BLaER1 treated with 17β-estradiol and CSF1 and Interleukin-3, amounts not matched to agents 10 nM and 100 nM (cell line): ENCODE results near the gene SV2B.

Experiments
- H3K27ac ChIP-seq, 11 experiments: shearing (Covaris generic); formaldehyde crosslinking; 2 replicates each; pipeline ENCODE4 v1.8.1; 2022
- H3K27me3 ChIP-seq, 11 experiments: shearing (Covaris generic); formaldehyde crosslinking; 2 replicates each; pipeline ENCODE4 v1.8.1; 2022
- H3K36me3 ChIP-seq, 11 experiments: shearing (Covaris generic); formaldehyde crosslinking; 2 replicates each; pipeline ENCODE4 v1.8.1; 2022
- H3K4me1 ChIP-seq, 10 experiments: shearing (Covaris generic); formaldehyde crosslinking; 2 replicates each; pipeline ENCODE4 v1.8.1; 2022
- H3K4me2 ChIP-seq, 11 experiments: shearing (Covaris generic); formaldehyde crosslinking; 2 replicates each; pipeline ENCODE4 v1.8.1; 2022
- H3K4me3 ChIP-seq, 10 experiments: shearing (Covaris generic); formaldehyde crosslinking; 2 replicates each; pipeline ENCODE4 v1.8.1; 2022
- H3K9ac ChIP-seq, 11 experiments: shearing (Covaris generic); formaldehyde crosslinking; 2 replicates each; pipeline ENCODE4 v1.8.1; 2022
- H3K9me3 ChIP-seq, 11 experiments: shearing (Covaris generic); formaldehyde crosslinking; replicated peaks in 1 of 11; 2 replicates each; pipeline ENCODE4 v1.8.1; 2022
- H4K20me1 ChIP-seq, 11 experiments: shearing (Covaris generic); formaldehyde crosslinking; 2 replicates each; pipeline ENCODE4 v1.8.1; 2022
- Cebpa-rat ChIP-seq, 11 experiments: shearing (Covaris generic); IDR thresholded peaks; 2 replicates each; pipeline ENCODE4 v1.8.1; 2022

Gene SV2B, protein sequence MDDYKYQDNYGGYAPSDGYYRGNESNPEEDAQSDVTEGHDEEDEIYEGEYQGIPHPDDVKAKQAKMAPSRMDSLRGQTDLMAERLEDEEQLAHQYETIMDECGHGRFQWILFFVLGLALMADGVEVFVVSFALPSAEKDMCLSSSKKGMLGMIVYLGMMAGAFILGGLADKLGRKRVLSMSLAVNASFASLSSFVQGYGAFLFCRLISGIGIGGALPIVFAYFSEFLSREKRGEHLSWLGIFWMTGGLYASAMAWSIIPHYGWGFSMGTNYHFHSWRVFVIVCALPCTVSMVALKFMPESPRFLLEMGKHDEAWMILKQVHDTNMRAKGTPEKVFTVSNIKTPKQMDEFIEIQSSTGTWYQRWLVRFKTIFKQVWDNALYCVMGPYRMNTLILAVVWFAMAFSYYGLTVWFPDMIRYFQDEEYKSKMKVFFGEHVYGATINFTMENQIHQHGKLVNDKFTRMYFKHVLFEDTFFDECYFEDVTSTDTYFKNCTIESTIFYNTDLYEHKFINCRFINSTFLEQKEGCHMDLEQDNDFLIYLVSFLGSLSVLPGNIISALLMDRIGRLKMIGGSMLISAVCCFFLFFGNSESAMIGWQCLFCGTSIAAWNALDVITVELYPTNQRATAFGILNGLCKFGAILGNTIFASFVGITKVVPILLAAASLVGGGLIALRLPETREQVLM

GRCh38 chr15:91099995-91100813 lies at the start of gene SV2B:
TSS of gene SV2B (plus strand) at chr15:91100257. CDS start at chr15:91226264, 126,007 bp downstream.
- H3K4me3 ChIP-seq = peak within 1 kb of the TSS; percentile 48 to 70 (median 61)
- peaks cover 52 to 67% (median 58%) of the 10 kb centered on the region in 11 experiments for H3K27me3 ChIP-seq
- TF ChIP-seq Cebpa-rat (IDR thresholded peaks at IDR 0.05) = no peak
- H3K36me3 ChIP-seq = no peaks in the 10 kb centered on the region
- H3K4me2 ChIP-seq = peak within 1 kb of the TSS; percentile 91 to 99 (median 97)
- peaks cover 0 to 17% (median 14%) of the 10 kb centered on the region in 10 experiments; a peak in 17 of 20 replicates for H3K4me1 ChIP-seq
- H3K9me3 ChIP-seq = peaks cover 0 to 12% (median 3%) of the 10 kb centered on the region in 11 experiments; a peak in 5 of 22 replicates
- H4K20me1 ChIP-seq = peaks cover 0 to 10% (median 0%) of the 10 kb centered on the region in 11 experiments; a peak in 2 of 22 replicates
- peak within 1 kb of the TSS in 10 of 11 experiments; percentile 16 to 59 (median 35); a peak in 13 of 22 replicates for H3K9ac ChIP-seq
- no peak within 1 kb of the TSS for H3K27ac ChIP-seq

DNA sequence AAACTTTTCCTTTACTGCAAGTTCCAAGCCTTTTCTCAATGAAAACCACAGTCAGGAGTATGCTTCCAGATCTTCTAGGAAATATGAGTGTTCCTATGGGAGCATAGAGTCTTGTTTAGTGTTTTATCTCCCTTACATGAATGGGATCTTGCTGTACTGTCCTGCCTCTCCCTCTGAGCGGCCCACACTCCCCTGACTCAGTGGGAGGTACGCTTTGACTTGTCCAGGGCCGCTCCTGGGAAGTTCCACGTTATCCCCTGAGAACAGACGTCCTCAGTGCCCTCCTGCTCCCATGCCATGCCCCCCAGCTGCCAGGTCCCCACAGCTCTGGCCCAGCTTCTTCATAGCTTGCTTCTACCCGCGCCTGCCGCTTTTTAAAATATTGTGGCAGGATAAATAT lies 48.8 kb upstream of the SV2B start:
- Histone ChIP-seq H3K9ac (no peak overlapping the region), H4K20me1 (no peaks in the 10 kb centered on the region), H3K27ac (no peak overlapping the region), H3K4me3 (no peak overlapping the region), H3K4me2 (no peak overlapping the region), H3K36me3 (no peaks in the 10 kb centered on the region), H3K9me3 (peaks cover 0 to 11% (median 0%) of the 10 kb centered on the region in 11 experiments; a peak in 5 of 22 replicates), H3K4me1 (peaks cover 9 to 25% (median 18%) of the 10 kb centered on the region in 10 experiments; a peak in 18 of 20 replicates), H3K27me3 (peaks cover 0 to 18% (median 13%) of the 10 kb centered on the region in 11 experiments; a peak in 12 of 22 replicates)
- no peak for TF ChIP-seq Cebpa-rat (IDR thresholded peaks at IDR 0.05)

DNA sequence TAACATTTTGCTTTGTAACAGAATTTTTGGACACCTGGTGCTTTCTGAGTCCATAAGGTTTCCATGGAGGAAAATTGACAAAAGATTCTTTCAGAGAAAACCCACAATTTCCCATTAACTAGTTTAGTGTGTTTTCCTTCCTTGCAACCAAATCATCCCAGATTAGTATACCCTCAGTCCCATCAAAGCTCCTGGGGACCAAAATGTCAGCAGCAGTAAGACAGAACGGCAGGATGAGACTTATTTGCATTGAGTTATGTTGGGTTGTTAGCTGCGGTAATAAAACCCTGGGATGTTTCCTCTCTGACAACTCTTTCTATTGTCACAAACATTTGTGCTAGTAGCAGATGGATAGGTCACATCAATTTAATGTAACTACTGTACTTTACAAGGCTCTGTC lies 45.2 kb upstream of the SV2B start:
- peaks cover 0 to 18% (median 13%) of the 10 kb centered on the region in 11 experiments; a peak in 12 of 22 replicates for H3K27me3 ChIP-seq
- H3K4me2 ChIP-seq = no peak overlapping the region
- no peaks in the 10 kb centered on the region for H4K20me1 ChIP-seq
- H3K9me3 ChIP-seq = no peaks in the 10 kb centered on the region
- no peak overlapping the region for H3K4me3 ChIP-seq
- no peak for TF ChIP-seq Cebpa-rat (IDR thresholded peaks at IDR 0.05)
- H3K9ac ChIP-seq = no peak overlapping the region
- peaks cover 0 to 6% (median 4%) of the 10 kb centered on the region in 10 experiments; a peak in 5 of 20 replicates for H3K4me1 ChIP-seq
- H3K27ac ChIP-seq = no peak overlapping the region
- H3K36me3 ChIP-seq = no peaks in the 10 kb centered on the region

DNA sequence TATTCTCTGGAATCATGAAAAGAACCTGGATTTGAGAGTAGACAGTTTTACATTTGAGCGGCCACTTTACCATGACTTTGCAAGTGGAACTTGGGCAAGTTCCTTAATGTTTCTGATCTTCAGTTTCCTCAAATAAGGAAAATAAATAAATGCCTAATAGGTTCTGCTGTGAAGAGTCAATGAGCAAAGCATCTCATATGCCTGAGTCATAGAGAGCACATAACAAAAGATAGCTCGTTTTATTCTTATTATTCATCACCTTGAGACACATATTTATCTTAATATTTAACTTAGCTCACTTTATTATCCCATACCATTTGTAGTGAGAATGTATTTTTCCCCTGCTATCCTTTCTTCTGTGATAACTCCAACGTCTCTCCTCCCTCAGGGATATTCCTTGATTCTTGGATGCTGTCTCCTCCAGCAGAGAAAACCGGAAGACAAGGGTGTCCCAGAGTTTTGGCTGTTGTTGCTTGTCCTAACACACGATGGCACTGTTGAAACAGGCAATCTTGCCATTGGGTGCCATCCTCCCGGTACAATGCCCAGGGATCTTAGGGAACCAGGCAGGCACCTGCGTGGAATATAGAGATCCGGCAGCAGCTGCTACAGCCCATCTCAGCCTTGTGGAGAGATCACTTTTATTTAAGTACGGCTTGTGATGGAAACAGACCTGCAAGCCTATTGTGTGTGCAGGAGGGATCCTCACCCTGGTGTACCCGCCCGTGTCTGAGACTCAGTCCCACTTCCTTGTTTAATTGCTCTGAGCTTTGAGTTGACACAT lies 44.3 kb upstream of the SV2B start:
- H3K4me2 ChIP-seq = peak overlapping the region; percentile 60 to 85 (median 71)
- H3K9ac ChIP-seq = peak overlapping the region in 5 of 11 experiments; percentile 22 to 53 (median 35); a peak in 5 of 22 replicates
- H3K36me3 ChIP-seq = no peaks in the 10 kb centered on the region
- H3K27me3 ChIP-seq = peaks cover 0 to 18% (median 13%) of the 10 kb centered on the region in 11 experiments; a peak in 12 of 22 replicates
- peak overlapping the region; percentile 29 to 62 (median 45); a peak in 14 of 20 replicates for H3K4me3 ChIP-seq
- peaks cover 0 to 6% (median 4%) of the 10 kb centered on the region in 10 experiments; a peak in 5 of 20 replicates for H3K4me1 ChIP-seq
- no peaks in the 10 kb centered on the region for H3K9me3 ChIP-seq
- TF ChIP-seq Cebpa-rat (IDR thresholded peaks at IDR 0.05) = no peak
- H4K20me1 ChIP-seq = no peaks in the 10 kb centered on the region
- H3K27ac ChIP-seq = no peak overlapping the region

DNA sequence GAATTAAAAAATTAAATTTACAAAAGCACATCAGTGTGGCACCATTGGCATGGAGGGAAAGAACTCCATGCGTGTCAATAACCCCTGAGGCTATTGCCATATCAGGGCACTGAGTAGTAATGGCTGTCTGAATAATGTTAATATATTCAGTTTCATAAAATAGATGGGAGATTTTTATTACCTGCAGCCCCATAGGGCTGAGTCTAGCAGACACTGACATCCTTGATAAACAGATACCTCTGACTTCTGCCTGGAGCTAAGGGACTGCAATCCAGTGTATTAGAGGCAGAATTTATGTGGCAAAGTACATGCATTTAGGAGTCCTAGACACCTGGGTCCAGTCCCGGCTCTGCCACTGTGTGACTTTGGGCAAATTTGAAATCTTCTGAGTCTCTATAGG lies 38.8 kb upstream of the SV2B start:
- no peaks in the 10 kb centered on the region for H3K36me3 ChIP-seq
- H3K4me2 ChIP-seq = no peak overlapping the region
- no peaks in the 10 kb centered on the region for H3K27me3 ChIP-seq
- no peak overlapping the region for H3K4me3 ChIP-seq
- H3K4me1 ChIP-seq = peaks cover 0 to 3% (median 2%) of the 10 kb centered on the region in 10 experiments; a peak in 5 of 20 replicates
- H4K20me1 ChIP-seq = no peaks in the 10 kb centered on the region
- TF ChIP-seq Cebpa-rat (IDR thresholded peaks at IDR 0.05) = no peak
- H3K9me3 ChIP-seq = peaks cover 0 to 12% (median 6%) of the 10 kb centered on the region in 11 experiments; a peak in 15 of 22 replicates
- no peak overlapping the region for H3K9ac ChIP-seq
- H3K27ac ChIP-seq = no peak overlapping the region

- Histone ChIP-seq H4K20me1 (no peaks in the 10 kb centered on the region), H3K27ac (no peak overlapping the region), H3K4me1 (no peaks in the 10 kb centered on the region), H3K27me3 (no peaks in the 10 kb centered on the region), H3K36me3 (no peaks in the 10 kb centered on the region), H3K4me3 (no peak overlapping the region), H3K4me2 (no peak overlapping the region), H3K9me3 (peaks cover 0 to 12% (median 6%) of the 10 kb centered on the region in 11 experiments; a peak in 15 of 22 replicates), H3K9ac (no peak overlapping the region)
- TF ChIP-seq Cebpa-rat (IDR thresholded peaks at IDR 0.05) = no peak
Observed at GRCh38 chr15:91061997-91062396, 38.1 kb upstream of the SV2B start.

- Histone ChIP-seq H3K4me3 (no peak overlapping the region), H3K36me3 (no peaks in the 10 kb centered on the region), H3K27ac (no peak overlapping the region), H3K9me3 (peaks cover 0 to 12% (median 6%) of the 10 kb centered on the region in 11 experiments; a peak in 15 of 22 replicates), H3K27me3 (no peaks in the 10 kb centered on the region), H3K4me1 (no peaks in the 10 kb centered on the region), H3K4me2 (no peak overlapping the region), H4K20me1 (no peaks in the 10 kb centered on the region), H3K9ac (no peak overlapping the region)
- no peak for TF ChIP-seq Cebpa-rat (IDR thresholded peaks at IDR 0.05)
Observed at GRCh38 chr15:91065505-91065904, 34.6 kb upstream of the SV2B start.

- no peak overlapping the region for H3K4me2 ChIP-seq
- H3K9ac ChIP-seq = no peak overlapping the region
- no peak overlapping the region for H3K27ac ChIP-seq
- no peaks in the 10 kb centered on the region for H3K4me1 ChIP-seq
- TF ChIP-seq Cebpa-rat (IDR thresholded peaks at IDR 0.05) = no peak
- no peak overlapping the region for H3K4me3 ChIP-seq
- H4K20me1 ChIP-seq = no peaks in the 10 kb centered on the region
- no peaks in the 10 kb centered on the region for H3K27me3 ChIP-seq
- H3K36me3 ChIP-seq = no peaks in the 10 kb centered on the region
- peaks cover 0 to 12% (median 6%) of the 10 kb centered on the region in 11 experiments; a peak in 15 of 22 replicates for H3K9me3 ChIP-seq
Observed at GRCh38 chr15:91067036-91067435, 33.0 kb upstream of the SV2B start.
